KOPT-K1 (cell line): Measurements from ENCODE around the gene KRTAP1-4.
"Not testable (repeated sequence)": the region's sequence is repeated elsewhere in the genome, so short reads cannot be mapped to it uniquely, and the experiment has no call there.

Source experiments
- H3K27ac ChIP-seq: fragments of 200-600 bp; sonication (generic); 2 replicates; pipeline ENCODE4 v1.5.1; 2016; ENCODE audit warnings: antibody characterized with exemption, mild to moderate bottlenecking, low read depth, low read length; ENCODE audit not compliant: poor library complexity, severe bottlenecking
- H3K36me3 ChIP-seq: fragments of 200-600 bp; sonication (generic); 2 replicates; pipeline ENCODE4 v1.5.1; 2017; ENCODE audit warnings: antibody characterized with exemption, mild to moderate bottlenecking, low read length, moderate library complexity; ENCODE audit not compliant: insufficient read depth
- H3K9me3 ChIP-seq: fragments of 200-600 bp; sonication (generic); 2 replicates; pipeline ENCODE4 v1.5.1; 2017; ENCODE audit warnings: antibody characterized with exemption, low read length, mild to moderate bottlenecking; ENCODE audit not compliant: insufficient read depth, poor library complexity, severe bottlenecking

Gene KRTAP1-4

DNA sequence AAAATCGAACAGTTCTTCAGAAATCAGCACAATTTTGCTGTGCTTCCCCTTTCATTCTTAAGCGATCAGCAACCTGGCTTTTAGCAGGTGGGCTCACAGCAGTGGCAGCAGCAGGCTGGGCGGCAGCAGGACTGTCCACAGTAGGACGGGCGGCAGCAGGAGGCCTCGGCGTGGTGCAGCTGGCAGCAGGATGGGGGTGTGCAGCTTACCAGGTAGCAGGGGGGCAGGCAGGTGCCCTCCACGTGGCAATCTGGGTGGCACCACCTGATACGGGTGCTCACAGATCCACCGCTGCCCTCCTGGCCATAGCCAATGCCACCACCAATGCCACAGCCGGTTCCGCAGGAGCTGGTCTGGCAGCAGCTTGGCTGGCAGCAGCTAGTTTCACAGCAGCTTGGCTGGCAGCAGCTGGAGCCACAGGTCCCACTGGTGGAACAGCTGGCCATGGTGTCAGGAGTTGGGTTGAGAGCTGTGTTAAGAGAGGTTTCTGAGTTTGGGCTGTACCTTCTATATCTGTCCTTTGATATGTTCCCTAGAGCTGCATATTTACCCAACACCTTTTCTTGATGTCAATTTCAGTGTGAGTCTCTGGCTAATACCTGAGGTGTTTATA, at the start of gene KRTAP1-4:
Gene KRTAP1-4, minus strand, starts transcription at position 563 of the 613 bp plus-strand sequence. Its CDS starts 117 bp downstream, at position 446.
- Histone ChIP-seq H3K9me3 (no peaks in the 10 kb centered on the region), H3K27ac (no peak within 1 kb of the TSS), H3K36me3 (no peaks in the 10 kb centered on the region)

DNA sequence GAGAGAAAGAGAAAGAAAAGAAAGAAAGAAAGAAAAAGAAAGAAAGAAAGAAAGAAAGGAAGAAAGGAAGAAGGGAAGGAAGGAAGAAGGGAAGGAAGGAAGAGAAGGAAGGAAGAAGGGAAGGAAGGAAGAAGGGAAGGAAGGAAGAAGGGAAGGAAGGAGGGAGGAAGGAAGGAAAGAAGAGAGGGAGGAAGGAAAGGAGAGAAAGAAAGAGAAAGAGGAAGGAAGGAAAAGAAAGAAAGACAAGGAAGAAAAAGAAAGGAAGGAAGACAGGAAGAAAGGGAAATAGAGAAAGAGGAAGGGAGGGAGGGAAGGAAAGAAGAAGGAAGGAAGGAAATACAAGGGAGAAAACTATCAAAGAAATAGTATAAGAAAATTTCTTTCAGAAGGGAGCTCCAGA, 46.8 kb upstream of the KRTAP1-4 start:
- no peaks in the 10 kb centered on the region for H3K36me3 ChIP-seq
- H3K9me3 ChIP-seq = no peaks in the 10 kb centered on the region
- no peak overlapping the region for H3K27ac ChIP-seq

DNA sequence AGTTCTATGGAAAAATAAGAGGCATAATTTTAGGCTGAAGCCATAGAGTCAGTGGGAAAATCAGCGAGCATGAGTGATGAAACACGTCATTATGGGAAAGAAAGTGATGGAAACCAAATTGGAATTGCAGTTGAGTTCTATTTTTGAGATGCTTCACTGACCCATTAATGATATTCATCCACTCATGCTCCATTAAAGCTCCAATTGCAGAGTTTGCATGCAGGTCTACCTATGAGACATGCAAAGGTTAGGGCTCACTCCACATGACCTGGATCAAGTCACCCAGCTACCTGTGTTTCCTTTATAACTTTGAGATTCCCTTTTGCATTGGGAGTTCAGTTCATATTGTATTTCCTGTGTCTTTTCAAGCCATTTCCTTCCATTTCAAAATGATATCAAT, 43.7 kb upstream of the KRTAP1-4 start:
- Histone ChIP-seq H3K27ac (no peak overlapping the region), H3K9me3 (no peaks in the 10 kb centered on the region), H3K36me3 (no peaks in the 10 kb centered on the region)

DNA sequence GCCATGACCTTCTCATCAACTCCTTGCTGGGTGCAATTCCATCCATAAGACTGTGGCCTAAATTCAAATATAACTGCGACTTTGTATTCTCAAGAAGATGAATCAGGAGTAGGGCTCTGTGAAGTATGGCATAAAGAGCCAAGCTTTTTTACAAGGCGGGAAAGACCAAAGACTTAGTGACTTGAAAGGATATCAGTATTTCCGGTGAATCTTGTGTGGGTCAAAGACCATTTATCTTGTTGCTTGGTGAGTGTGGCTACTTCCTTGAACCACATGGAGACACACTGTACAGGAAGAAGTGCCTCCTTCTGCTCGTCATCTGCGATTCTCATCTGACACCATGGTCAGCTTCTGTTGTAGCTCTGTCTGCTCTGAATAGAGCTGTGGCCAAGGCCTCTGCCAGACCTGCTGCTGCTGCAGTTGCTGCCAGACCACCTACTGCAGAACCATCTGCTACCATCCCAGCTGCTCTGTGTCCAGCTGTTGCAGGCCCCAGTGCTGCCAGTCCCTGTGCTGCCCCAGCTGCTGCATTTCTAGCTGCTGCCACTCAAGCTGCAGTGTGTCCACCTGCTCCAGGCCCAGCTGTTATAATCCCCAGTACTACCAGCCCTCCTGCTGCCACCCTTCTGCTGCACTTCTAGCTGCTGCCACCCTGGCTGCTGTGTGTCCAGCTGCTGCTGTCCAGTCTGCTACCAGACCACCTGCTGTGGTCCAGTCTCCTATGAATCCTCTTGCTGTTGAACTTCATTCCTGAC, 41.8 kb upstream of the KRTAP1-4 start:
- Histone ChIP-seq H3K36me3 (no peaks in the 10 kb centered on the region), H3K9me3 (no peaks in the 10 kb centered on the region), H3K27ac (no peak overlapping the region)

GRCh38 chr17:41069031-41069430, 39.0 kb upstream of the KRTAP1-4 start:
- no peak overlapping the region for H3K27ac ChIP-seq
- no peaks in the 10 kb centered on the region for H3K36me3 ChIP-seq

DNA sequence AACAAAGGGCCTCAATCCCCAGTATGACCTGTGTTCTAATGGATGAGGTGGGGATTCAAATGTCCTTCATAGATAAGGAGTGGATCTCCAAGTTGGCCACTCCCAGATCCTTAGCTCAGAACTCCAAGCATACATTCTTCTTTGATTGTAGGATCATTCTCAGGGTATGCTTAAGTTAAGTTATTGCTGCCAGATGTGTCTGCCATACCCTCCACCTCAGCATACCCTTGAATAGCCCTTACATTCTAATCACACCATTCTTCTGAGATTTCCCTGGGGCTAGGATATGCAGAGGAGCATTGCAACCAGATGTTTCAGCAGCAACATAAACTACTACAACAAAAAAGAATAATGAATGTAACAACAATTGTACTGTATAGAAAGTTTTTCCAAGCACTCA, 37.3 kb upstream of the KRTAP1-4 start:
- H3K27ac ChIP-seq = no peak overlapping the region
- H3K9me3 ChIP-seq = no peaks in the 10 kb centered on the region
- H3K36me3 ChIP-seq = no peaks in the 10 kb centered on the region

More at GRCh38 chr17:41069031-41069430, 39.0 kb upstream of the KRTAP1-4 start:
- no peaks in the 10 kb centered on the region for H3K9me3 ChIP-seq

- Histone ChIP-seq H3K27ac (no peak within 1 kb of the TSS), H3K36me3 (no peaks in the 10 kb centered on the region), H3K9me3 (no peaks in the 10 kb centered on the region)
These were observed 36.0 kb upstream of the KRTAP1-4 start, which contains the start of gene KRTAP2-4 for GRCh38 chr17:41065829-41066624. KRTAP2-4 (minus strand) TSS chr17:41065879; CDS start chr17:41065845, 34 bp downstream.

DNA sequence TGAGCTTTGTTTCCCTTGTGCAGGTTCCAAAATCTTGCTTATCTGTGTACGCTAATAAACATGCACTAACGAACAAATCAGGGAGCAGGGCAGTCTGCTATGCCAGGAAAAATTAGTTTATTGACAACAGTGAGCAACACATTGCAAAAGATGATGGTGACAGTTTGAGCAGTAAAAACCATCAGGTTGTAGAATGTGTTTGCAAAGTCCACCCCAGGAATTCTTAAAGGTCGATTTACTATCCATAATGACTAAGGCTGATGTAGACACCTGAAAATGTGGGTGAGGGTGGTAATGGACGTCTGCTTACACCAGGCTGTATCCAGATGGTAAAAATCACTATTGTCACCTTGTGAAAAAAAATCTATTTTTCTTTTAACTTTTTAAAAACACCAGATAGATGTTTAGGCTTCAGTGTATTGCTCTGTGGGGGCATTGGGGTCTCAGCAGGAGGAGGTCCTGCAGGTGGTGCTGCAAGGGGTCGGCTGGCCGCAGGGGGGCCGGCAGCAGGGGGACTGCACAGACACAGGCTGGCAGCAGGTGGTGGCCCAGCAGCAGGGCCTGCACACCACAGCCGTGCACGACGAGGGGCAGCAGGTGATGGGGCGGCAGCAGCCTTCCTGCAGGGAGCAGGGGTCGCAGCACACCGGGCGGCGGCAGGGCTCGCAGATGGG, 35.2 kb upstream of the KRTAP1-4 start:
- not testable (repeated sequence) for H3K36me3 ChIP-seq, H3K27ac ChIP-seq, H3K9me3 ChIP-seq

- Histone ChIP-seq H3K36me3 (no peaks in the 10 kb centered on the region), H3K9me3 (no peaks in the 10 kb centered on the region), H3K27ac (no peak overlapping the region)
These were observed 34.3 kb upstream of the KRTAP1-4 start for GRCh38 chr17:41064301-41064700.

DNA sequence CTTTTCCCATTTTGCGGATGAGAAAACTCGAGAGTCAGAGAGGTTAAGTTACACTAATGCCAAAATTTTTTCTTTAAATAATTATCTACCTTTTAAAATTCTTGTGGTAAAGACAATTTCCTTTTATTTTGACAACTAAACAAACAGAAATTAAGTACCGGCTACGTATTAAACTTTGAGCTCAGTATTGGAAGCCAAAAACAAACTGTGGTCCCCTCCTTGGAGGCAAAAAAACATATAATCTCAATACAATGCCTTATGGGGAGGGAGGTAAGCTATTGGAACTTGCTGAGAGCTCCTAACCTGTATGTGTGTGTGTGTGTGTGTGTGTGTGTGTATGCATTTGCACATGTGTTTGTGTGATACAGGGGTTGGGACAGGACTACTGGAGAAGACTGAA, 33.5 kb upstream of the KRTAP1-4 start:
- Histone ChIP-seq H3K36me3 (no peaks in the 10 kb centered on the region), H3K9me3 (no peaks in the 10 kb centered on the region), H3K27ac (no peak overlapping the region)

DNA sequence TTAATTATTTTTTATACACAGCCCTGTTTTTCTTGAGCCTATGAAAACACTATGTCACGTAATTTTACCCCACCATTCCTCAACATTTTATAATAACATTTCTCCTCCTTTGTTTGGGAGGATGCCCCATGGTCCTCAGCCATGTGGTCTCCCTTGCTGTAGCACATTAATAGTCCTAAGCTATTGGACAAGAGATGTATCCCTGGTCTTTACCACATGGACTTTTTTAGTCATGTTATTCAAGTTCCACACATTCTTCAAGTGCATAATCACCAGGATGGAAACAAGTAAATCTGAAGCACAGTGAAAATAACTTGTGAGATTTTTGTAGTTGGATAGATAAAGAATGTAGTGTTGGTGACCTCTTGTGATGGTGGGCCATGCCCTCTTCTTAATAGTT, 32.0 kb upstream of the KRTAP1-4 start:
- Histone ChIP-seq H3K27ac (no peak overlapping the region), H3K36me3 (no peaks in the 10 kb centered on the region), H3K9me3 (peaks cover 5% of the 10 kb centered on the region)

GRCh38 chr17:41060052-41060604, 30.1 kb upstream of the KRTAP1-4 start, which contains the start of gene KRTAP2-3:
KRTAP2-3 (minus strand) TSS chr17:41060114; CDS start chr17:41060050, 64 bp downstream.
- H3K27ac ChIP-seq = no peak within 1 kb of the TSS
- peaks cover 5% of the 10 kb centered on the region for H3K9me3 ChIP-seq
- no peaks in the 10 kb centered on the region for H3K36me3 ChIP-seq

DNA sequence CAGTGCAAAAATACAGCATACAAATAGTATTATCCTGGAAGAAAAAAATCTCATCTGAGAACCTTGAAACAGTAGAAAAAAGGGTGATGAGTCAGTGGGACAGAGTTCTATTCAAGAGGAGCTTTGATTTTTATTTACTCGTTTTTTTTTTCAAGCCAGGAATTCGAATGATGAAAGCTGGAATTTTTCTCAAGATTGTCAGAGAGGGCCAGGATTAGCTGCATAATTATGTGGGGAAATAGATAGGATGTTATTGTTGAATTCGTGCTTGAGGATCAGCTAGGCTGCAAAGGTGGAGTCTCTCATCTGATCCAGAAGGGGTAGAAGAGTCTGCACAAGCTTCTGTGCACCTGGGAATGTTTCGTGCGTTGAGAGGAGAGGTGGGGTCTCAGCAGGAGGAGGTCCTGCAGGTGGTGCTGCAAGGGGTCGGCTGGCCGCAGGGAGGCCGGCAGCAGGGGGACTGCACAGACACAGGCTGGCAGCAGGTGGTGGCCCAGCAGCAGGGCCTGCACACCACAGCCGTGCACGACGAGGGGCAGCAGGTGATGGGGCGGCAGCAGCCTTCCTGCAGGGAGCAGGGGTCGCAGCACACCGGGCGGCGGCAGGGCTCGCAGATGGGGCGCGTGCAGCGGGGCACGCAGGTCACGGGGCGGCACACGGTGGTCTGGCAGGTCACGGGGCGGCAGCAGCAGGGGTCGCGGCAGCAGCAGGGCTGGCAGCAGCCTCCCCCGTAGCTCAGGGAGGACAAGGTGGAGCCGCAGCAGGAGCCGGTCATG, 29.5 kb upstream of the KRTAP1-4 start:
- H3K27ac ChIP-seq, H3K9me3 ChIP-seq, H3K36me3 ChIP-seq: not testable (repeated sequence)

DNA sequence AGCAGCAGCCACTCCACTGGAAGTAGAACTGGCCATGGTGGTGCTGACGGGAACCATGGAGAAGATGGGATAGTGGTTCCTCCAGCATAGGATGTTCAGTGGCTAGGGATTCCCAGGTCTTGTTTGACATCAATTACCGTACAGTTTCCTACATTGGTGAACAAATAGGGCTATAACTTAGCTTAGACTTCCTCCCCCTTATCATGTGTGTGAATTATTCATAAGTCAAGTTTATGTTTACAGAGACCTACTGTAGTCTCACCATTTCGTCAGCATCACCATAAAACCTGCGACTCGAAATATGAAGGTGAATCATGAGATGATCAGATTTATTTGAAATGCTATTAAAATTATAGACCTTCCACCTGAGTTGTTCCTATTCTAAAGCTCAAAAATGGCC, 28.7 kb upstream of the KRTAP1-4 start:
- H3K27ac ChIP-seq = no peak overlapping the region
- no peaks in the 10 kb centered on the region for H3K36me3 ChIP-seq
- peaks cover 5% of the 10 kb centered on the region for H3K9me3 ChIP-seq
